ENCODE data around the gene GABARAP.
A peak's percentile ranks its signal among the peaks of the same experiment; 100 is the strongest.

The GABARAP gene

DNA sequence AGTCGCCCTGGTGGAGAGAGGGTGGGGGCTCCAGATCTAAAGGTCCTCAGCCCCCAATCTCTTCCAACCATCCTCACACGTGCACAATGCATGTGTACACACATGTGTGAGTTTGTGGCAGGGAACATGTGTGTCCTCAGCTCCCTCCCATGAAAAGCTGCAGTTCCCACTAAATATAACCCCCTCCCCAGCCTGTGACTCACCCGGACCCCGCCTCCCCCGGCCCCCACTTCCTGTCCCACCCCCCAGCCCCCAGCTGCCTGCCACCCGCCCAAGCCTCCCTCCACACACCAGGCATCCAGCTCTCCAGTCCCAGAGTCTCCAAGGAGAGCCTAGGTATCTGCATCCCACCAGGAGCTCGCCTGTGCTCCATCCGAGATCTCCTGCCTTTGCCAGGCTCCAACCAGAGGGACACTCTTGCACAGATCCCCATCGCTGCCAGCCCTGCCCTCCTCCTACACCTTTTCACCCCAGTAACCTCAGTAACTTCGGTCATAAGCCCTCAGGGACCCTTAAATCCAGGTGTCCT, 26.5 kb downstream of the GABARAP start (continued):
- TF ChIP-seq ZBTB17 (tag by site-specific recombination; IDR thresholded peaks at IDR 0.05) = peak; percentile 40; the same call in 1 of the 2 replicates
- TF ChIP-seq IKZF3 (tag by site-specific recombination; IDR thresholded peaks at IDR 0.05) = peak; percentile 51
- TF ChIP-seq, protein P1, sequence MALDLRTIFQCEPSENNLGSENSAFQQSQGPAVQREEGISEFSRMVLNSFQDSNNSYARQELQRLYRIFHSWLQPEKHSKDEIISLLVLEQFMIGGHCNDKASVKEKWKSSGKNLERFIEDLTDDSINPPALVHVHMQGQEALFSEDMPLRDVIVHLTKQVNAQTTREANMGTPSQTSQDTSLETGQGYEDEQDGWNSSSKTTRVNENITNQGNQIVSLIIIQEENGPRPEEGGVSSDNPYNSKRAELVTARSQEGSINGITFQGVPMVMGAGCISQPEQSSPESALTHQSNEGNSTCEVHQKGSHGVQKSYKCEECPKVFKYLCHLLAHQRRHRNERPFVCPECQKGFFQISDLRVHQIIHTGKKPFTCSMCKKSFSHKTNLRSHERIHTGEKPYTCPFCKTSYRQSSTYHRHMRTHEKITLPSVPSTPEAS (tag by site-specific recombination; IDR thresholded peaks at IDR 0.05) = no peak
- TF ChIP-seq, protein P2, sequence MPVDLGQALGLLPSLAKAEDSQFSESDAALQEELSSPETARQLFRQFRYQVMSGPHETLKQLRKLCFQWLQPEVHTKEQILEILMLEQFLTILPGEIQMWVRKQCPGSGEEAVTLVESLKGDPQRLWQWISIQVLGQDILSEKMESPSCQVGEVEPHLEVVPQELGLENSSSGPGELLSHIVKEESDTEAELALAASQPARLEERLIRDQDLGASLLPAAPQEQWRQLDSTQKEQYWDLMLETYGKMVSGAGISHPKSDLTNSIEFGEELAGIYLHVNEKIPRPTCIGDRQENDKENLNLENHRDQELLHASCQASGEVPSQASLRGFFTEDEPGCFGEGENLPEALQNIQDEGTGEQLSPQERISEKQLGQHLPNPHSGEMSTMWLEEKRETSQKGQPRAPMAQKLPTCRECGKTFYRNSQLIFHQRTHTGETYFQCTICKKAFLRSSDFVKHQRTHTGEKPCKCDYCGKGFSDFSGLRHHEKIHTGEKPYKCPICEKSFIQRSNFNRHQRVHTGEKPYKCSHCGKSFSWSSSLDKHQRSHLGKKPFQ (tag by site-specific recombination; IDR thresholded peaks at IDR 0.05) = peak; percentile 23; the same call in 1 of the 2 replicates
- no peak for TF ChIP-seq ZNF768 (tag by site-specific recombination; IDR thresholded peaks at IDR 0.05)

DNA sequence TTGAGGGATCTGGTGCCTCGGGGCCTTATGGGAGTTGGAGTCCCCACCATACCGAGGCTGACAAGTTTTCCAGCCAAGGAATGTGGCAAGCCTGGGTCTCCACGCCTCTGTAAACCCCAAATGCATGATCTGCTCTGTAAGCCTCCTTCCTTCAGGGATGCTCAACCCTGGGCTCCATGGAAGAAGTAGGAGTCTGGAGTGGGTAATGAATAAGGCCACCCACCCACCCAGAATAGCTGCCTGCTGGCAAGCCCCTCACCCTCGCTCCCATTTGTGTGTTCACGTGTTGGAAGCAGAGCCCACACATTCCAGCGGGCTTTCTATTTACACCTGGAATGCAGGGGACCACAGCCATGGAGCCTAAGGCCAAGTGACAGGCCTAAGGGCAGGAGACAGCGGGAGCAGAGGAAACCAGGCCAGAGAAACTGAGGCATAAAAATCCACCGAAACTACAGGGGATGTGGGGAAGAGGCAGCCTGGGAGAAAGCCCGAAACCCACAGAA, 27.1 kb downstream of the GABARAP start:
- Histone ChIP-seq H3K4me3 (ENCODE audit: low read depth, low read length) (no peak overlapping the region), H3K4me1 (ENCODE audit: control insufficient read depth, insufficient read depth, low read length) (peaks cover 11% of the 10 kb centered on the region), H3K27ac (ENCODE audit: extremely low read depth, low read depth, low read length) (no peak overlapping the region), H3K36me3 (ENCODE audit: control insufficient read depth in 2 of 2, insufficient read depth in 1 of 2, low read length in 2 of 2) (no peaks in the 10 kb centered on the region), H3K9me3 (ENCODE audit: control insufficient read depth, insufficient read depth, low read depth, low read length) (no peaks in the 10 kb centered on the region)
- ChIA-PET POLR2A (interaction anchor here (0.8 to 2.7 kb wide), 8 partner anchors 8 to 642 kb away, joined by 3 to 10 read pairs (median 4); partner anchors contain the start of genes DVL2, GABARAP, NAA38 and PHF23), CTCF (interaction anchor here (1.2 to 2.3 kb wide), 4 partner anchors 8 to 169 kb away, joined by 7 to 12 read pairs (median 9); no protein-coding TSS in a partner anchor)
- no peak for TF ChIP-seq ZNF624 (tag by site-specific recombination; IDR thresholded peaks at IDR 0.05)
- TF ChIP-seq KLF8 (tag by site-specific recombination; IDR thresholded peaks at IDR 0.05) = no peak
- no peak for TF ChIP-seq ZNF626 (tag by site-specific recombination; IDR thresholded peaks at IDR 0.05)
- no peak for TF ChIP-seq ZNF777 (tag by site-specific recombination; IDR thresholded peaks at IDR 0.05; ENCODE audit: borderline replicate concordance)
- TF ChIP-seq, protein P3, sequence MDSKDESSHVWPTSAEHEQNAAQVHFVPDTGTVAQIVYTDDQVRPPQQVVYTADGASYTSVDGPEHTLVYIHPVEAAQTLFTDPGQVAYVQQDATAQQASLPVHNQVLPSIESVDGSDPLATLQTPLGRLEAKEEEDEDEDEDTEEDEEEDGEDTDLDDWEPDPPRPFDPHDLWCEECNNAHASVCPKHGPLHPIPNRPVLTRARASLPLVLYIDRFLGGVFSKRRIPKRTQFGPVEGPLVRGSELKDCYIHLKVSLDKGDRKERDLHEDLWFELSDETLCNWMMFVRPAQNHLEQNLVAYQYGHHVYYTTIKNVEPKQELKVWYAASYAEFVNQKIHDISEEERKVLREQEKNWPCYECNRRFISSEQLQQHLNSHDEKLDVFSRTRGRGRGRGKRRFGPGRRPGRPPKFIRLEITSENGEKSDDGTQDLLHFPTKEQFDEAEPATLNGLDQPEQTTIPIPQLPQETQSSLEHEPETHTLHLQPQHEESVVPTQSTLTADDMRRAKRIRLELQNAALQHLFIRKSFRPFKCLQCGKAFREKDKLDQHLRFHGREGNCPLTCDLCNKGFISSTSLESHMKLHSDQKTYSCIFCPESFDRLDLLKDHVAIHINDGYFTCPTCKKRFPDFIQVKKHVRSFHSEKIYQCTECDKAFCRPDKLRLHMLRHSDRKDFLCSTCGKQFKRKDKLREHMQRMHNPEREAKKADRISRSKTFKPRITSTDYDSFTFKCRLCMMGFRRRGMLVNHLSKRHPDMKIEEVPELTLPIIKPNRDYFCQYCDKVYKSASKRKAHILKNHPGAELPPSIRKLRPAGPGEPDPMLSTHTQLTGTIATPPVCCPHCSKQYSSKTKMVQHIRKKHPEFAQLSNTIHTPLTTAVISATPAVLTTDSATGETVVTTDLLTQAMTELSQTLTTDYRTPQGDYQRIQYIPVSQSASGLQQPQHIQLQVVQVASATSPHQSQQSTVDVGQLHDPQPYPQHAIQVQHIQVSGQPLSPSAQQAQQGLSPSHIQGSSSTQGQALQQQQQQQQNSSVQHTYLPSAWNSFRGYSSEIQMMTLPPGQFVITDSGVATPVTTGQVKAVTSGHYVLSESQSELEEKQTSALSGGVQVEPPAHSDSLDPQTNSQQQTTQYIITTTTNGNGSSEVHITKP (tag by site-specific recombination; IDR thresholded peaks at IDR 0.05) = no peak; the same call in 1 of the 2 replicates
- TF ChIP-seq, protein P4, sequence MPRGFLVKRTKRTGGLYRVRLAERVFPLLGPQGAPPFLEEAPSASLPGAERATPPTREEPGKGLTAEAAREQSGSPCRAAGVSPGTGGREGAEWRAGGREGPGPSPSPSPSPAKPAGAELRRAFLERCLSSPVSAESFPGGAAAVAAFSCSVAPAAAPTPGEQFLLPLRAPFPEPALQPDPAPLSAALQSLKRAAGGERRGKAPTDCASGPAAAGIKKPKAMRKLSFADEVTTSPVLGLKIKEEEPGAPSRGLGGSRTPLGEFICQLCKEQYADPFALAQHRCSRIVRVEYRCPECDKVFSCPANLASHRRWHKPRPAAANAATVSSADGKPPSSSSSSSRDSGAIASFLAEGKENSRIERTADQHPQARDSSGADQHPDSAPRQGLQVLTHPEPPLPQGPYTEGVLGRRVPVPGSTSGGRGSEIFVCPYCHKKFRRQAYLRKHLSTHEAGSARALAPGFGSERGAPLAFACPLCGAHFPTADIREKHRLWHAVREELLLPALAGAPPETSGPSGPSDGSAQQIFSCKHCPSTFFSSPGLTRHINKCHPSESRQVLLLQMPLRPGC (tag by site-specific recombination; IDR thresholded peaks at IDR 0.05) = no peak
- no peak for TF ChIP-seq ZNF571 (tag by site-specific recombination; IDR thresholded peaks at IDR 0.05)
- TF ChIP-seq, protein P5, sequence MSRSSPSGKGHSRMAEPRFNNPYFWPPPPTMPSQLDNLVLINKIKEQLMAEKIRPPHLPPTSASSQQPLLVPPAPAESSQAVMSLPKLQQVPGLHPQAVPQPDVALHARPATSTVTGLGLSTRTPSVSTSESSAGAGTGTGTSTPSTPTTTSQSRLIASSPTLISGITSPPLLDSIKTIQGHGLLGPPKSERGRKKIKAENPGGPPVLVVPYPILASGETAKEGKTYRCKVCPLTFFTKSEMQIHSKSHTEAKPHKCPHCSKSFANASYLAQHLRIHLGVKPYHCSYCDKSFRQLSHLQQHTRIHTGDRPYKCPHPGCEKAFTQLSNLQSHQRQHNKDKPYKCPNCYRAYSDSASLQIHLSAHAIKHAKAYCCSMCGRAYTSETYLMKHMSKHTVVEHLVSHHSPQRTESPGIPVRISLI (tag by site-specific recombination; IDR thresholded peaks at IDR 0.05) = no peak
- TF ChIP-seq ZNF324 (tag by site-specific recombination; IDR thresholded peaks at IDR 0.05) = no peak
- no peak for TF ChIP-seq ZNF155 (tag by site-specific recombination; IDR thresholded peaks at IDR 0.05)
- peak; percentile 70; the same call in 1 of the 2 replicates for TF ChIP-seq ZBTB17 (tag by site-specific recombination; IDR thresholded peaks at IDR 0.05)
- TF ChIP-seq, protein P6, sequence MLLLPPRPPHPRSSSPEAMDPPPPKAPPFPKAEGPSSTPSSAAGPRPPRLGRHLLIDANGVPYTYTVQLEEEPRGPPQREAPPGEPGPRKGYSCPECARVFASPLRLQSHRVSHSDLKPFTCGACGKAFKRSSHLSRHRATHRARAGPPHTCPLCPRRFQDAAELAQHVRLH (tag by site-specific recombination; IDR thresholded peaks at IDR 0.05) = no peak
- TF ChIP-seq ZNF510 (tag by site-specific recombination; IDR thresholded peaks at IDR 0.05; ENCODE audit: insufficient replicate concordance) = no peak
- TF ChIP-seq ZNF544 (tag by site-specific recombination; IDR thresholded peaks at IDR 0.05) = no peak
- TF ChIP-seq BCL11B (tag by site-specific recombination; IDR thresholded peaks at IDR 0.05; ENCODE audit: low read depth) = no peak
- TF ChIP-seq ZNF555 (tag by site-specific recombination; conservative IDR thresholded peaks at IDR 0.05) = no peak
- peak; percentile 31; the same call in 1 of the 2 replicates for TF ChIP-seq EGR2 (tag by site-specific recombination; IDR thresholded peaks at IDR 0.05; ENCODE audit: low read depth)
- TF ChIP-seq ZFHX2 (tag by site-specific recombination; conservative IDR thresholded peaks at IDR 0.05) = peak; percentile 38
- no peak for TF ChIP-seq SALL2 (tag by site-specific recombination; IDR thresholded peaks at IDR 0.05; ENCODE audit: borderline replicate concordance)
- peak; percentile 7; the same call in 1 of the 2 replicates for TF ChIP-seq IKZF3 (tag by site-specific recombination; IDR thresholded peaks at IDR 0.05)
- no peak for TF ChIP-seq ZNF792 (tag by site-specific recombination; IDR thresholded peaks at IDR 0.05)
- no peak for TF ChIP-seq ZNF433 (tag by site-specific recombination; IDR thresholded peaks at IDR 0.05; ENCODE audit: low read depth)
- no peak for TF ChIP-seq ZNF558 (tag by site-specific recombination; IDR thresholded peaks at IDR 0.05)
- no peak for TF ChIP-seq SP7 (tag by site-specific recombination; IDR thresholded peaks at IDR 0.05)
